SK-N-SH (cell line): ENCODE measurements around the gene CCR3.

ENCODE experiments used
- CHD2 ChIP-seq: fragments of 150-350 bp; IDR thresholded peaks from 2 replicates; pipeline ENCODE4 v1.6.1; 2018; ENCODE audit warnings: low read length; ENCODE audit not compliant: partially characterized antibody
- FOXM1 ChIP-seq: IDR thresholded peaks from 2 replicates; pipeline ENCODE4 v1.4.0; 2012; ENCODE audit warnings: low read depth, mild to moderate bottlenecking
- JUND ChIP-seq: IDR thresholded peaks from 2 replicates; pipeline ENCODE4 v1.4.0; 2012
- MEF2A ChIP-seq: IDR thresholded peaks from 2 replicates; pipeline ENCODE4 v1.4.0; 2012; ENCODE audit warnings: low read depth, borderline replicate concordance
- MXI1 ChIP-seq: IDR thresholded peaks from 2 replicates; pipeline ENCODE4 v1.6.1; 2012; ENCODE audit warnings: mild to moderate bottlenecking, low read depth, low read length, improper control_type of control experiment
- NRF1 ChIP-seq: IDR thresholded peaks from 2 replicates; pipeline ENCODE4 v1.6.1; 2012; ENCODE audit warnings: low read depth, mild to moderate bottlenecking, low read length
- POLR2AphosphoS5 ChIP-seq: IDR thresholded peaks from 2 replicates; pipeline ENCODE4 v1.6.1; 2012; ENCODE audit warnings: low read depth, low read length
- TCF12 ChIP-seq: IDR thresholded peaks from 2 replicates; pipeline ENCODE4 v1.4.0; 2012
- TEAD4 ChIP-seq: IDR thresholded peaks from 2 replicates; pipeline ENCODE4 v1.4.0; 2012; ENCODE audit warnings: mild to moderate bottlenecking, borderline replicate concordance; ENCODE audit not compliant: insufficient read depth
- TF ChIP-seq, protein P1 (sequence below): fragments of 200-600 bp; sonication (generic); IDR thresholded peaks from 2 replicates; pipeline ENCODE4 v1.6.1; 2017; ENCODE audit warnings: antibody characterized with exemption, mild to moderate bottlenecking, moderate library complexity
- TF ChIP-seq, protein P2 (sequence below): IDR thresholded peaks from 2 replicates; pipeline ENCODE4 v1.4.0; 2012; ENCODE audit warnings: low read depth, borderline replicate concordance
- TF ChIP-seq, protein P3 (sequence below): IDR thresholded peaks from 2 replicates; pipeline ENCODE4 v1.4.0; 2012; ENCODE audit warnings: low read depth
- TF ChIP-seq, protein P4 (sequence below): fragments of 150-350 bp; IDR thresholded peaks from 2 replicates; pipeline ENCODE4 v1.6.1; 2017; ENCODE audit warnings: antibody characterized with exemption, low read length, low read depth, borderline replicate concordance

DNA sequence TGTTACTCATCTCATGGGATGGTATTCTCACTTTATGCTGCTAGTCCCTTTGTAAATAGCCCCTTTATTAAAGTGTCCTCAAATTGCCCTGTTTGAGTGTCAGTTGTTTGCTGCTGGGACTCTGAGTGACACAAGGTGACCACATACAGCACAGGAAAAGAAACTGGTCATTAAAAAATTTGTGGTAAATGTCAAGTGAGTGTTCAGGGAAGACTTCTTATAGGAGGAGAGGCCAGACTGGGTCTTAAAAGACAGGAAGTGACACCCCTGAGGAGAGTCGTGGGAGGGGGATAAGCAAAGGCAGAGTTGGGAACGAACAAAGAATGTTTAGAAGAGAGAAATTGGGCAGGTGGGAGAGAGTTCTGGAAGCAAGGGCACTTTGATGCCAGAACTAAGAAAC, 35.2 kb downstream of the CCR3 start:
- TF ChIP-seq, protein P1, sequence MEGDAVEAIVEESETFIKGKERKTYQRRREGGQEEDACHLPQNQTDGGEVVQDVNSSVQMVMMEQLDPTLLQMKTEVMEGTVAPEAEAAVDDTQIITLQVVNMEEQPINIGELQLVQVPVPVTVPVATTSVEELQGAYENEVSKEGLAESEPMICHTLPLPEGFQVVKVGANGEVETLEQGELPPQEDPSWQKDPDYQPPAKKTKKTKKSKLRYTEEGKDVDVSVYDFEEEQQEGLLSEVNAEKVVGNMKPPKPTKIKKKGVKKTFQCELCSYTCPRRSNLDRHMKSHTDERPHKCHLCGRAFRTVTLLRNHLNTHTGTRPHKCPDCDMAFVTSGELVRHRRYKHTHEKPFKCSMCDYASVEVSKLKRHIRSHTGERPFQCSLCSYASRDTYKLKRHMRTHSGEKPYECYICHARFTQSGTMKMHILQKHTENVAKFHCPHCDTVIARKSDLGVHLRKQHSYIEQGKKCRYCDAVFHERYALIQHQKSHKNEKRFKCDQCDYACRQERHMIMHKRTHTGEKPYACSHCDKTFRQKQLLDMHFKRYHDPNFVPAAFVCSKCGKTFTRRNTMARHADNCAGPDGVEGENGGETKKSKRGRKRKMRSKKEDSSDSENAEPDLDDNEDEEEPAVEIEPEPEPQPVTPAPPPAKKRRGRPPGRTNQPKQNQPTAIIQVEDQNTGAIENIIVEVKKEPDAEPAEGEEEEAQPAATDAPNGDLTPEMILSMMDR = no peak
- TF ChIP-seq, protein P2, sequence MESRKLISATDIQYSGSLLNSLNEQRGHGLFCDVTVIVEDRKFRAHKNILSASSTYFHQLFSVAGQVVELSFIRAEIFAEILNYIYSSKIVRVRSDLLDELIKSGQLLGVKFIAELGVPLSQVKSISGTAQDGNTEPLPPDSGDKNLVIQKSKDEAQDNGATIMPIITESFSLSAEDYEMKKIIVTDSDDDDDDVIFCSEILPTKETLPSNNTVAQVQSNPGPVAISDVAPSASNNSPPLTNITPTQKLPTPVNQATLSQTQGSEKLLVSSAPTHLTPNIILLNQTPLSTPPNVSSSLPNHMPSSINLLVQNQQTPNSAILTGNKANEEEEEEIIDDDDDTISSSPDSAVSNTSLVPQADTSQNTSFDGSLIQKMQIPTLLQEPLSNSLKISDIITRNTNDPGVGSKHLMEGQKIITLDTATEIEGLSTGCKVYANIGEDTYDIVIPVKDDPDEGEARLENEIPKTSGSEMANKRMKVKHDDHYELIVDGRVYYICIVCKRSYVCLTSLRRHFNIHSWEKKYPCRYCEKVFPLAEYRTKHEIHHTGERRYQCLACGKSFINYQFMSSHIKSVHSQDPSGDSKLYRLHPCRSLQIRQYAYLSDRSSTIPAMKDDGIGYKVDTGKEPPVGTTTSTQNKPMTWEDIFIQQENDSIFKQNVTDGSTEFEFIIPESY = no peak
- TF ChIP-seq NRF1 (no peak), TEAD4 (no peak), JUND (no peak), CHD2 (no peak), TCF12 (no peak), MEF2A (no peak), MXI1 (no peak), POLR2AphosphoS5 (no peak), FOXM1 (no peak)
- TF ChIP-seq, protein P3, sequence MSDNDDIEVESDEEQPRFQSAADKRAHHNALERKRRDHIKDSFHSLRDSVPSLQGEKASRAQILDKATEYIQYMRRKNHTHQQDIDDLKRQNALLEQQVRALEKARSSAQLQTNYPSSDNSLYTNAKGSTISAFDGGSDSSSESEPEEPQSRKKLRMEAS = no peak
- TF ChIP-seq, protein P4, sequence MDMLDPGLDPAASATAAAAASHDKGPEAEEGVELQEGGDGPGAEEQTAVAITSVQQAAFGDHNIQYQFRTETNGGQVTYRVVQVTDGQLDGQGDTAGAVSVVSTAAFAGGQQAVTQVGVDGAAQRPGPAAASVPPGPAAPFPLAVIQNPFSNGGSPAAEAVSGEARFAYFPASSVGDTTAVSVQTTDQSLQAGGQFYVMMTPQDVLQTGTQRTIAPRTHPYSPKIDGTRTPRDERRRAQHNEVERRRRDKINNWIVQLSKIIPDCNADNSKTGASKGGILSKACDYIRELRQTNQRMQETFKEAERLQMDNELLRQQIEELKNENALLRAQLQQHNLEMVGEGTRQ = no peak
